HCT116 (cell line): ENCODE data around the gene TRABD. TPM values are rescaled to one million over a fixed set of nuclear protein-coding genes. Genes with fewer than 3 reads are reported as not detected.

Experiments used
- EGR1 ChIP-seq: IDR thresholded peaks from 2 replicates; pipeline ENCODE4 v1.6.1; 2012; ENCODE audit warnings: low read depth
- EZH2 ChIP-seq: fragments of 200-600 bp; sonication (generic); IDR thresholded peaks from 2 replicates; pipeline ENCODE4 v1.6.1; 2017; ENCODE audit warnings: antibody characterized with exemption, mixed run types
- JUND ChIP-seq: IDR thresholded peaks from 2 replicates; pipeline ENCODE4 v1.6.1; 2012
- SP1 ChIP-seq: IDR thresholded peaks from 2 replicates; pipeline ENCODE4 v1.6.1; 2012; ENCODE audit warnings: low read depth
- SRF ChIP-seq: IDR thresholded peaks from 2 replicates; pipeline ENCODE4 v1.6.1; 2012; ENCODE audit warnings: low read depth
- YY1 ChIP-seq: IDR thresholded peaks from 2 replicates; pipeline ENCODE4 v1.6.1; 2011; ENCODE audit warnings: low read length, low read depth, moderate library complexity, mild to moderate bottlenecking; ENCODE audit not compliant: insufficient replicate concordance; ENCODE audit errors: extremely low read depth
- total RNA-seq: library from RNA; stranded (reverse); gene quantifications from one replicate; pipeline ENCODE4 v1.2.1, GENCODE V29; 2021; ENCODE audit not compliant: unreplicated experiment
- TF ChIP-seq, protein P1 (sequence below), 3 experiments: fragments of 200-600 bp in 1 of 3; sonication (generic) in 1 of 3; IDR thresholded peaks in 2 of 3; conservative IDR thresholded peaks in 1 of 3; 2 replicates each; pipeline ENCODE4 v1.5.1; 2012 to 2017; ENCODE audit warnings: low read depth in 2 of 3, low read length in 2 of 3, antibody characterized with exemption in 1 of 3, borderline replicate concordance in 1 of 3, control low read depth in 1 of 3, mild to moderate bottlenecking in 1 of 3, mixed read lengths in 1 of 3, mixed run types in 1 of 3, moderate library complexity in 1 of 3; ENCODE audit not compliant: insufficient read depth in 1 of 3
- TF ChIP-seq, protein P2 (sequence below): IDR thresholded peaks from 2 replicates; pipeline ENCODE4 v1.6.1; 2012
- TF ChIP-seq, protein P3 (sequence below): IDR thresholded peaks from 2 replicates; pipeline ENCODE4 v1.6.1; 2011; ENCODE audit warnings: mild to moderate bottlenecking, low read length, moderate library complexity; ENCODE audit not compliant: insufficient replicate concordance; ENCODE audit errors: extremely low read depth

TRABD gene
- total RNA-seq, 1 experiment from 2014 or later: 90.3 TPM

DNA sequence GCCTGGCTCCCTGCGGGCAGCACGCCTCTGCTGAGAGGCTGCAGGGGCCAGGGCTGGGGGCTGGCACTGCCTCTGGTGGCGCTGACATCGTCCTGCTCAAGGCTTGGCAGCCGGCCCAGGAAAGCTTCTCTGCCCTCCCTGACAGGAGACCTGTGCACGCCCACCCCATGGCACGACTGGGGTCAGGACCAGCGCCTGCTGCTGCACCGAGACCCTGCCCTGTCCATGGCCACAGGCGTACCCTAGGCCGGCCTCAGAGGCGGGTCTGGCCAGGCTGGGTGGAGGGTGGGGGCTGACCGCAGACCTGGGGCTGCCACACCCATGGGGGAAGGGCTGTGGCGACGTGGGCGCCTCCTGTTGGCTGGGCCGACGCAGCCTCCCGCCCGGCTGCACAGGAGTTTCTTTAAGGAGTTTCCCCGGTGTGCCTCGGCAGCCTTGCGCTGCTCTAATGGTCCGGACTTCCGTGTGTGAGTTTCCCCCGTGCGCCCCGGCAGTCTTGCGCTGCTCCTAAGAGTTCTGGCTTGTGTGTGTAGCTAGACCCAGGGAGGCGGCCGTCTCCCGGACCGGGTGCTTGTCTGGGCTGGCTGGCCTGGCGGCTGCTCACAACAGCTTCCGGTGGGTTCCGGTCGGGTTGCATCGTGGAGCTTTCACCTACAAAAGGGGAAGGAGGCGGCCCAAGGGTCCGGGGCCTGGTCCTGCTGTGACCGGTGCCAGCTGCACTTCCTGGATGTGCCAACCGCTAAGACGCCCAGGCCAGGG lies 4.6 kb downstream of the TRABD start (continued):
- TF ChIP-seq, protein P1, sequence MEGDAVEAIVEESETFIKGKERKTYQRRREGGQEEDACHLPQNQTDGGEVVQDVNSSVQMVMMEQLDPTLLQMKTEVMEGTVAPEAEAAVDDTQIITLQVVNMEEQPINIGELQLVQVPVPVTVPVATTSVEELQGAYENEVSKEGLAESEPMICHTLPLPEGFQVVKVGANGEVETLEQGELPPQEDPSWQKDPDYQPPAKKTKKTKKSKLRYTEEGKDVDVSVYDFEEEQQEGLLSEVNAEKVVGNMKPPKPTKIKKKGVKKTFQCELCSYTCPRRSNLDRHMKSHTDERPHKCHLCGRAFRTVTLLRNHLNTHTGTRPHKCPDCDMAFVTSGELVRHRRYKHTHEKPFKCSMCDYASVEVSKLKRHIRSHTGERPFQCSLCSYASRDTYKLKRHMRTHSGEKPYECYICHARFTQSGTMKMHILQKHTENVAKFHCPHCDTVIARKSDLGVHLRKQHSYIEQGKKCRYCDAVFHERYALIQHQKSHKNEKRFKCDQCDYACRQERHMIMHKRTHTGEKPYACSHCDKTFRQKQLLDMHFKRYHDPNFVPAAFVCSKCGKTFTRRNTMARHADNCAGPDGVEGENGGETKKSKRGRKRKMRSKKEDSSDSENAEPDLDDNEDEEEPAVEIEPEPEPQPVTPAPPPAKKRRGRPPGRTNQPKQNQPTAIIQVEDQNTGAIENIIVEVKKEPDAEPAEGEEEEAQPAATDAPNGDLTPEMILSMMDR (IDR thresholded peaks at IDR 0.05 in 2 of 3, conservative IDR thresholded peaks at IDR 0.05 in 1 of 3; ENCODE audit: borderline replicate concordance in 1 of 3, insufficient read depth in 1 of 3, low read depth in 2 of 3, low read length in 2 of 3): peak in 2 of 3 experiments; percentile 36 to 42; a peak in 3 of 6 replicates
- TF ChIP-seq EGR1: no peak
- TF ChIP-seq, protein P2, sequence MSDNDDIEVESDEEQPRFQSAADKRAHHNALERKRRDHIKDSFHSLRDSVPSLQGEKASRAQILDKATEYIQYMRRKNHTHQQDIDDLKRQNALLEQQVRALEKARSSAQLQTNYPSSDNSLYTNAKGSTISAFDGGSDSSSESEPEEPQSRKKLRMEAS: peak; percentile 69; the same call in 1 of the 2 replicates
- TF ChIP-seq SRF: no peak
- no peak for TF ChIP-seq YY1
- TF ChIP-seq SP1: no peak
- TF ChIP-seq, protein P3, sequence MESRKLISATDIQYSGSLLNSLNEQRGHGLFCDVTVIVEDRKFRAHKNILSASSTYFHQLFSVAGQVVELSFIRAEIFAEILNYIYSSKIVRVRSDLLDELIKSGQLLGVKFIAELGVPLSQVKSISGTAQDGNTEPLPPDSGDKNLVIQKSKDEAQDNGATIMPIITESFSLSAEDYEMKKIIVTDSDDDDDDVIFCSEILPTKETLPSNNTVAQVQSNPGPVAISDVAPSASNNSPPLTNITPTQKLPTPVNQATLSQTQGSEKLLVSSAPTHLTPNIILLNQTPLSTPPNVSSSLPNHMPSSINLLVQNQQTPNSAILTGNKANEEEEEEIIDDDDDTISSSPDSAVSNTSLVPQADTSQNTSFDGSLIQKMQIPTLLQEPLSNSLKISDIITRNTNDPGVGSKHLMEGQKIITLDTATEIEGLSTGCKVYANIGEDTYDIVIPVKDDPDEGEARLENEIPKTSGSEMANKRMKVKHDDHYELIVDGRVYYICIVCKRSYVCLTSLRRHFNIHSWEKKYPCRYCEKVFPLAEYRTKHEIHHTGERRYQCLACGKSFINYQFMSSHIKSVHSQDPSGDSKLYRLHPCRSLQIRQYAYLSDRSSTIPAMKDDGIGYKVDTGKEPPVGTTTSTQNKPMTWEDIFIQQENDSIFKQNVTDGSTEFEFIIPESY: no peak
- no peak for TF ChIP-seq JUND
- TF ChIP-seq EZH2: no peak
